Neuron (in vitro differentiated cells): ENCODE data around the gene SMYD2.

Experiments used
- H2AFZ ChIP-seq: one replicate; pipeline ENCODE4 v1.6.1; 2013; ENCODE audit warnings: low read depth, mild to moderate bottlenecking, inconsistent platforms, low read length, moderate library complexity
- H3K27me3 ChIP-seq: one replicate; pipeline ENCODE4 v1.6.1; 2013; ENCODE audit warnings: low read length; ENCODE audit not compliant: insufficient read depth
- H3K36me3 ChIP-seq: one replicate; pipeline ENCODE4 v1.6.1; 2013; ENCODE audit warnings: low read length; ENCODE audit not compliant: insufficient read depth
- H3K4me1 ChIP-seq: one replicate; pipeline ENCODE4 v1.6.1; 2013; ENCODE audit warnings: low read length; ENCODE audit not compliant: insufficient read depth
- H3K4me3 ChIP-seq: 2 replicates; pipeline ENCODE4 v1.5.1; 2013; ENCODE audit warnings: mild to moderate bottlenecking, low read length, moderate library complexity
- H3K9me3 ChIP-seq: one replicate; pipeline ENCODE4 v1.6.1; 2013; ENCODE audit warnings: low read length

SMYD2 gene

DNA sequence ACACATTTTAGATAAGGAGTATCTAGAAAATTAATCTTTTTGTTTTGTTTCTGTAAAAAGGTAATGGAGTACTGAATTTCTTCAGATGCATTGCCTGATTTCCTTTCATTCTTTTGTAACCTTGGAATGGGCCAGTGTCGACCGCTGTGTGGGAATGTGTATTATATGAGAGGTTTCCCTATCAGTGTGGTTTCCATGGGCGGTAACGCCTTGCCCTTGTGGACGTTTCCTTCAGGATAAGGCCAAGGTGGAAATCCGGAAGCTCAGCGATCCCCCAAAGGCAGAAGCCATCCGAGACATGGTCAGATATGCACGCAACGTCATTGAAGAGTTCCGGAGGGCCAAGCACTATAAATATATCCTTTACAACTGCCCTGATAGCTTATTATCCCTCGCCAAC lies 49.8 kb downstream of the SMYD2 start:
- Histone ChIP-seq H3K4me3 (no peak overlapping the region), H3K9me3 (no peaks in the 10 kb centered on the region), H3K36me3 (peaks cover 13% of the 10 kb centered on the region), H2AFZ (no peak overlapping the region), H3K4me1 (peaks cover 3% of the 10 kb centered on the region), H3K27me3 (no peaks in the 10 kb centered on the region)

GRCh38 chr1:214331180-214331579 lies 50.2 kb downstream of the SMYD2 start:
- Histone ChIP-seq H3K4me1 (peaks cover 3% of the 10 kb centered on the region), H2AFZ (no peak overlapping the region), H3K27me3 (no peaks in the 10 kb centered on the region), H3K9me3 (no peaks in the 10 kb centered on the region), H3K36me3 (peaks cover 13% of the 10 kb centered on the region), H3K4me3 (no peak overlapping the region)

DNA sequence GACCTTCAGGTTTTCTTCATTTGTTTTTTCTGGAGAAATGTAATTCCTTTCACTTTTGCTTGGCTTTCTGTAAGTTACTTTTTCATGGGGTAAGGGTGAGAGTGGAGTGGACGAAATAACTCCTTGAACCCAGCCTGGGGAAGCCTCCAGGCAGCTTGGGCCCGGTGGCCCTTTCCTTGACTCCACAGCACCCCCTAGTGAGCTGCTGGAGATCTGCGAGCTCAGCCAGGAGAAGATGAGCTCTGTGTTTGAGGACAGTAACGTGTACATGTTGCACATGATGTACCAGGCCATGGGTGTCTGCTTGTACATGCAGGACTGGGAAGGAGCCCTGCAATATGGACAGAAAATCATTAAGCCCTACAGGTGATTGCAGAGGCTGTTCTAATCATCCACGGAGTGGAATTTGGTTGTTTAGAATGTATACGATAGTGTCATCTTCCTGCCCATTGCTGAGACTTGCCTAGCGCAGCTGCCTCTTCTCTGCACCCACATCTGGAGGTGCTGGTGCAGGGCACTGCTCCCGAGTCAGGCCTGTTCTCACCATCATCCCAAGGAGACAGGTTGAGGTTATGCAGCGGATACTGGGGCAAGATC lies 51.0 kb downstream of the SMYD2 start:
- H2AFZ ChIP-seq = no peak overlapping the region
- no peaks in the 10 kb centered on the region for H3K9me3 ChIP-seq
- no peak overlapping the region for H3K4me3 ChIP-seq
- peaks cover 3% of the 10 kb centered on the region for H3K4me1 ChIP-seq
- peaks cover 13% of the 10 kb centered on the region for H3K36me3 ChIP-seq
- no peaks in the 10 kb centered on the region for H3K27me3 ChIP-seq

GRCh38 chr1:214332946-214333798 lies 52.2 kb downstream of the SMYD2 start:
- H3K4me1 ChIP-seq = no peaks in the 10 kb centered on the region
- H3K27me3 ChIP-seq = no peaks in the 10 kb centered on the region
- no peak overlapping the region for H3K4me3 ChIP-seq
- H3K9me3 ChIP-seq = no peaks in the 10 kb centered on the region
- no peak overlapping the region for H2AFZ ChIP-seq
- peaks cover 13% of the 10 kb centered on the region for H3K36me3 ChIP-seq

- Histone ChIP-seq H2AFZ (no peak overlapping the region), H3K9me3 (no peaks in the 10 kb centered on the region), H3K36me3 (peaks cover 6% of the 10 kb centered on the region), H3K4me3 (no peak overlapping the region), H3K4me1 (no peaks in the 10 kb centered on the region), H3K27me3 (no peaks in the 10 kb centered on the region)
These were observed 54.6 kb downstream of the SMYD2 start for GRCh38 chr1:214335567-214335966.

DNA sequence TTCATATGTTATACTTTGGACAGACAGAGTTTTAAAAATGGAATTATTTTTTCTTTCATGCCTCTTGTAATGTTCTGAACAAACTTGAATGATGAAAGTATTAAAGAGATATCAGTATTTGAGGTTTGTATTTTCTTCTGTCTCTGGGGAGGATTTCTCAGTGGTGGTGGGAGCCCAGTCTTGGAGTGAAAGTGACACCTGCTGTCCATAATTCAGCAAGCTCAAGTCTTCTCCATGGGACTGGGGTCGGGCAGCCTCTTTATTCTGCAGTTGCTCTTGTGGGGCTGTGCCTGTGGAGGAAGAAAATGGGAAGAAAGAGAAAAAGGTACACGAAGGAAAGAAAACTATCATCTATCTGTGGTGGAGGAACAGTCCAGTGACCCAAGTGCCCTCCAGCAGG lies 56.1 kb downstream of the SMYD2 start:
- H3K9me3 ChIP-seq = no peaks in the 10 kb centered on the region
- H3K4me3 ChIP-seq = no peak overlapping the region
- no peaks in the 10 kb centered on the region for H3K27me3 ChIP-seq
- no peak overlapping the region for H2AFZ ChIP-seq
- H3K4me1 ChIP-seq = no peaks in the 10 kb centered on the region
- H3K36me3 ChIP-seq = no peaks in the 10 kb centered on the region

GRCh38 chr1:214337511-214337910 lies 56.6 kb downstream of the SMYD2 start:
- H3K4me3 ChIP-seq = no peak overlapping the region
- no peak overlapping the region for H2AFZ ChIP-seq
- H3K9me3 ChIP-seq = no peaks in the 10 kb centered on the region
- H3K36me3 ChIP-seq = no peaks in the 10 kb centered on the region
- no peaks in the 10 kb centered on the region for H3K27me3 ChIP-seq
- H3K4me1 ChIP-seq = no peaks in the 10 kb centered on the region

GRCh38 chr1:214338212-214338611 lies 57.3 kb downstream of the SMYD2 start:
- Histone ChIP-seq H2AFZ (no peak overlapping the region), H3K27me3 (no peaks in the 10 kb centered on the region), H3K4me1 (no peaks in the 10 kb centered on the region), H3K36me3 (no peaks in the 10 kb centered on the region), H3K9me3 (no peaks in the 10 kb centered on the region), H3K4me3 (no peak overlapping the region)

DNA sequence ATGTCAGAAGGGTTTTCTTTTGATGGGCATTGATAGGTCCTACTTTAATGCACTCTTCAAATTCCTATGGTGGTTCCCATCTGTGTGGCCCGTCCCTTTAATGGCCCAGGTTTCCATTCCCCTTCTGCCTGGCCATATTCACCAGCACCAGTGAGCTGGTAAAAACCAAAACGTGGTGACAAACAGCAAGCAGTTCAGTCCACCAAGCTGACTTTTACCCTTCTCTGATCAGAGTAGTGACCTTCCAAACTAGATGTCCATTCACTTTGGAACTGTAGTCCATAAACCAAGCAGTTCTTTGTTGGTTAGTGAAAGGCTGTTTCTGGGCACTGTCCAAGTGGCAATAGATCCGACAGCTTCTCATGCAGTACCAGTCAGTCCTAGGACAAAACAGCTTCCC lies 60.5 kb downstream of the SMYD2 start:
- no peaks in the 10 kb centered on the region for H3K36me3 ChIP-seq
- no peak overlapping the region for H3K4me3 ChIP-seq
- H2AFZ ChIP-seq = no peak overlapping the region
- H3K4me1 ChIP-seq = no peaks in the 10 kb centered on the region
- no peaks in the 10 kb centered on the region for H3K27me3 ChIP-seq
- peaks cover 3% of the 10 kb centered on the region for H3K9me3 ChIP-seq

DNA sequence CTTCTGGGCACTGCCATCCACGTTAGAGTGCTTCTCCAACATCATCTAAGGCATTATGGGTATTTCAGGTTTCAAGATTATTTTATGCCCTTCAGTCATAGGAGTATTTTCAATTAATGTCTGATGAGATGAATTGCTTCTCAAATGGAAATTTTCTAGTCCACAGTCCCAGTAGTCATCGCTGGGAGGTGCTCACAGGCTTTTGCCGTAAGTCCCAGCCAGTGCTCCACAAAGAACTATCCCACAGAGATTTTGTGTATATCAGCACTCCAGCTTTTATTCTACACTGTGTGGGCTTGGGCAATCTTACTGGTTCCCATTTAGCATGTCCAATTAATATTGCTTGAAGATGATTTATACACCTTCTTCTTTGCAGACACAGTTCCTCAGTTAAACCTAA lies 61.0 kb downstream of the SMYD2 start:
- no peaks in the 10 kb centered on the region for H3K27me3 ChIP-seq
- H2AFZ ChIP-seq = no peak overlapping the region
- H3K4me1 ChIP-seq = no peaks in the 10 kb centered on the region
- H3K9me3 ChIP-seq = peaks cover 3% of the 10 kb centered on the region
- H3K4me3 ChIP-seq = no peak overlapping the region
- no peaks in the 10 kb centered on the region for H3K36me3 ChIP-seq

DNA sequence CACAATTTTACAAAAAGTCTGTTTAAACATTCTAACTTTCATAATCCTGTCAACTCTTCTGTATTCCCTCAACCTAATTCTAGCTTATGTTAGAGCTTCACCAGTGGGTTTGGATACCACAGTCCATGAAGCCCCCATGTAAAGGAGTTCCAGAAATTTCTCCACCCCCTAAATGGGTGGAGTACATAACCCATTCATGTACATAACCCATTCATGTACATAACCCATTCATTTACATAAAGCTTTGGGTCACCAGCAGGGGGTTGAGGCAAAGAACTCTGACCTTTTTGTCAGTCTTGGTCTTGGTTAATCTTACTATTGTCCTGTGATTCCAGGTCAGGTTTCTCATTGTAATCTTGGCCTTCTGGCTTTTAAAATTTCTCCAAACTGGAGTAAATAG lies 61.6 kb downstream of the SMYD2 start:
- no peaks in the 10 kb centered on the region for H3K4me1 ChIP-seq
- H3K27me3 ChIP-seq = no peaks in the 10 kb centered on the region
- no peak overlapping the region for H2AFZ ChIP-seq
- peaks cover 3% of the 10 kb centered on the region for H3K9me3 ChIP-seq
- no peaks in the 10 kb centered on the region for H3K36me3 ChIP-seq
- no peak overlapping the region for H3K4me3 ChIP-seq

DNA sequence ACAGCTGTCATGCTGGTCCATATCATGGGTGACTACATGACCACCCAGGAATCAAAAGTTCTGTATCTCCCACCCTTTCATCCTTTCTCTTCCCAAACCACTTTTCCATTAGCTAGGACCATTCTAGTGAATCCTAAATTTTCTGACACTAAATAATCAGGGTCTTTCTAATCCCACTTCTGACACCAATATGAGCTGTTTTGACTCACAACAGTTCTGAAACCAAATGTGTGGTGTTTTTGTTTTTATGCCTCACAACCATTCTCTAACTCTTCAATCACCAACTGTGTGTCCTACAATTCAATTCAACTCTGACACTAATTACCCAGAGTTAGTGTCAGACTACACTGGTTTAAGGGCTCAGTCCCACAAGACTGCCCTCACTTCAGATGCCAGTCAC lies 63.9 kb downstream of the SMYD2 start:
- no peaks in the 10 kb centered on the region for H3K4me1 ChIP-seq
- no peak overlapping the region for H2AFZ ChIP-seq
- H3K4me3 ChIP-seq = no peak overlapping the region
- peaks cover 3% of the 10 kb centered on the region for H3K9me3 ChIP-seq
- H3K36me3 ChIP-seq = no peaks in the 10 kb centered on the region
- H3K27me3 ChIP-seq = no peaks in the 10 kb centered on the region

DNA sequence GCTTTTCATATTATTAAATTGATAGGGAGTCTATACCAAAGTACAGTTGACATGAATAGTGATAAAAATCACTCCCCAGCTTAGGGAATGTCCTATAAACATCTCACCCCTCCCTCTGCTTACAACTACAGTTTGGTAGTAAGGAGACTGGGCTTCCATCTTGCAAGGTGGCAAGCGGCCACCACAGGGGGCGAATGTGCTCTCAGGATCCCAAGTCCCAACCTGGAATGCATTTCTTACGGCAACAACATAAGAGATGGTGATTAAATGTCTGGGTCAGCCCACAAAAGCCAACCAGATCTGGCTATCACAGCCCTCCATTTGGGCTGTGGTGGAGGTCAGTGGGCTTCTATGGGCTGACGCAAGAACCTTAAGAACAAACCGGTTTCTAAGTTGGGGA lies 68.0 kb downstream of the SMYD2 start:
- no peaks in the 10 kb centered on the region for H3K36me3 ChIP-seq
- no peaks in the 10 kb centered on the region for H3K27me3 ChIP-seq
- H3K4me3 ChIP-seq = no peak overlapping the region
- no peaks in the 10 kb centered on the region for H3K4me1 ChIP-seq
- H2AFZ ChIP-seq = no peak overlapping the region
- H3K9me3 ChIP-seq = peaks cover 3% of the 10 kb centered on the region
